HuH-7 (cell line): Measurements from ENCODE around the gene MLLT10.

Experiments
- DNase-seq: peaks from one replicate; pipeline ENCODE4 v3.0.0; 2011; ENCODE audit warnings: low spot score

Gene MLLT10

DNA sequence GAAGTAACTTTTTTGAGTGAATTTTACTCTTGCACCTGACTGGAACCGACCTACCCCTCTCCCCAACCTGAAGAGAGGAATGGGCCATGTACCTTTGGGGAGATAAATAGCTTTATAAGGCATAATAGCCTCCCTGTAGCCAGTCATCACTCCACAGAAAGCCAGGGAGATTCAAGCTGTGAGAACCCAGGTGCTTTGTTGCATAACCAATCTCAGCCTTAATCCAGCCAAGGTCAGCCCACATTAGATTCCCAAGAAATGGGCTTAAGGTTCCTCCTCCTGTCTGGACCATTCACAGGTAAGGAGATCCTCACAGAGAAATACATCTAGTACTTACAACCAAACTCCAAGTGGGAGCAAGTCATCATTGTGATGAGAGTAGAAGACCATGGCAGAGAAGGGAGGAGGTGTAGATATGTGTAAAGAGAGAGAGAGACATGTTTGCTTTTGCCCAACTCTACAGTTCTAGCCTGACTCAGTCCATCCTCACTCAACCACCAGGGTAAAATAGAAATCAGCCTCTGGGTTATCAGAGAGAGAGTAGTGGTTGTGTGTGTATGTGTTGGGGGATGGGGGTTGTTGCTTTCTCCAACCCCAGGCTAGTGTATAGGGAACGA, 32.2 kb upstream of the MLLT10 start:
- no peak for DNase-seq

GRCh38 chr10:21502348-21502740, 31.7 kb upstream of the MLLT10 start:
- DNase-seq: no peak

GRCh38 chr10:21503542-21503941, 30.5 kb upstream of the MLLT10 start:
- DNase-seq: no peak

DNA sequence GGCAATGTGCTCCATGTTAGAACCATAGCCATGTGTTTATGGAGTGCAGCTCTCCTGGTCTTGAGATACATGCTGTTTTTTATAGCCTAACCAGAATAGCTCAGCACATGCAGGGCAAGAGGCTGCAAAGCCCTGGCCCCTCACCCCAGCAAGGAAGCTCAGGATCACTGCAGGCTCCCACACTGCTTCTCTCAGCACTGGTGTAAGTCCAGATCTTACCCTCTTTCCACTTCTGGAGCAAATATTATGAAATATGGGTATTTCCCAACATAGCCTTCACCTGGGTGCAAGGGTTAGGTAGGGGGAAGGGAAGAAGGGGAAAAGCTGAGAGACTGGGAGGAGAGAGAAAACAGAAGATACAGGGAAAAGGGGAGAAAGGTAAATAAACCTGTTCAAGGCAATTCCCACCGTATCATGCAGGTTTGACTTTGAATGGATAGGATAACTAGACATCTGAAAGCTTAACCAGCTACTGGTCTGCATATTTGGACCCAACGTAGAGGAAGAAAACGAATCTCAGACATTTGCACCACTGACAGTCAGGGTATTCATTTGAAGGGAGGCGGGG, 28.2 kb upstream of the MLLT10 start:
- peak; percentile 96 for DNase-seq

DNA sequence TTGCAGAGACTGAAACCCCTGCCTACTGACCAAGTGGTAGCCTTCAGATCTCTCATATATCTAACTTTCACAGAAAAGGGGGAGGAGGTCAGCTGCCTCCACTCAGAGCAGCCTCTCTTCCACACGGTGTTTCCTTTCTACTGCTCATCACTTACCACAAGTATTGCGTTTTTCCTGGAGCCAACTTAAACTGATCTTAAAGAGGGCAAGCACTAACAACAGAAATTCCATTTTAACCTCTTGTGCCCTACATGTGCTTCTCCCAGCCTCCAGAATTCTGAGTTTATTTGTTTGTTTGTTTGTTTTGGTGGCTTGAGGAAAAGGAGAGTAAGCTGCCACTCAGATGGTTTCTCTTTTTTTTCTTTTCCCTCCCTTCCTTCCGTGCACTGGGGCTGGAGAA, 27.7 kb upstream of the MLLT10 start:
- no peak for DNase-seq

- no peak for DNase-seq
Measured at GRCh38 chr10:21507150-21507549, 26.9 kb upstream of the MLLT10 start.

- no peak for DNase-seq
Measured at GRCh38 chr10:21508706-21509331, 25.2 kb upstream of the MLLT10 start.

DNA sequence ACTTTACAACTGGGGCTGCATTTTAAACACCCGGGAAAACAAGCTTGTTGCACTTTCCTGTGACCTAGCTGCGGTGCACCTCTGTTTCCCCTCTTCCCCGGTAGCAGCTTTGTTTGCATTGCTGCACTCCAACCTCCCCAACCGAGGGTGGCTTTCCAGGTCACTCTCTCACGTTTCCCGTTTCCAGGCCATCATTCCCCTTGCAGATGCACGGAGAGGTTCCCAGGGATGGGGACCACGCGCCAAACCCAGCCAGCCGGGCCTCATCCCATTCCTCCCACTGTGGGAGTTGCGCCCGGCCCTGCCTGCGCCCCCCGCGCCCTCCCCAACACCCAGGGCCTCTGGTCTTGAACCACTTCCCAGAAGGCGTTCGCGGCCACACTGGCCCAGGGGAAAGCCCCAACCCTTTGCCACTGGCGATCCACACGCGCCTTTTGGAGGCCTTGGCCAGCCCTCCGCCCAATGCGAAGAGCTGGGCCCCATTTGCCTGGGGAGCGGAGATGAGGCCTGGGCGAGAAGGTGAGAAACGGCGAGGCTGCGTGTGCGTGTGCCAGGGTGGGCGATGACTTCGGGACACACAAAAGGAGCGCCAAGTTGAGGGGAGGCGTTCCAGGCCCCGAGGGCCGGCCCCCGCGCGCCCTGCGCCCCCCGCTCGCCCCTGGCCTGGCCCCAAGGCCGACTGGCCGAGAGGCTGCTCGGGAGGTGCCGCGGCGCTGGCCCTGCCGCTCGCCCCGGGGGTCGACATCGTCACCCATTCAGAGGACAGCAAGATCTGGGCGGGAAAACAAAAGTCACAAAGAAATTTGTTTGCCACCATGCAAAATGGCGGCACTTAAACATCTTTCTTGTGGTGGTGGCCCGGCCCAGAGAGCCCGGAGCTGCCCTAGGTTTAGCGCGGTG, 24.4 kb upstream of the MLLT10 start:
- DNase-seq: no peak

DNA sequence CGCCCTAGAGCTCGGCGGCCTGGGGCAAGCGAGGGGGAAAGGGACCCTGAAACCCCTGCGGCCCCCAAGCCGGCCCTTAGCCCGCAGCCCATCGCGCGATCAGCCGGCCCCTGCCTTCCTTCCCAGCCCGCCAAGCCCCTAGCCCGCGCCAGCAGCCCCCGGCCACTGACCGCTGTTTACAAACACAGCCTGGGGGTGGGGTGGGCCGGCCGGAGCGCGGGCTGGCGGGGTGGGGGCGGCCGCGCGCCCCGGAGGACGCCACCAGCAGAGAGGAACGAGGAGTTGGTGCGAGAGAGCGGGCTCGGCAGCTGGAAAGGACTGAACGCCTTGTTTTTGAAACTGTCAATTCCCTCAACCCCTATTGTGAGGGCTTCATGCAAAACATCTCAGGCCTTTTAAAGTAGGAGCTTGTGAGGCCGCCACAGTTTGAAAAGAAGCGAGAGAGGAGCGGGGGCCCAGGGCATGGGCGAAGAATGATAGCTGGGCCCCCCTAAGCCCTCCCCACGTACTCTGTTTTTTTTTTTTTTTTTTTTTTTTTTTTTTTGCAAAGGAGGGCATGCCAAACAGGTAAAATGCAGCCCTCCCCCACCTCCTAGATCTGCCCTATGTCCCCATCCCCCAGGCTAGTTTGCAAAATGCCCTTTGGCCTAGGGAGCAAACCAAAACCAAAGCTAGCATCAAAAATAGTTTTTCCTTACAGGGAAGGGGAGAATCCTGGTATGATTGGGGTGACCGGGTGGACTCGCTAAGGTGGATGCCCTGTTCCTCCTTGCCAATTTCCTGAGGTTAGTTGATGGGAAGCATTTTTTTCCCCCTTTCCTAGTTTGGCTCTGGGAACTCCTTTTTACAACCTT, 23.6 kb upstream of the MLLT10 start:
- no peak for DNase-seq

GRCh38 chr10:21511095-21511570, 22.9 kb upstream of the MLLT10 start:
- no peak for DNase-seq

- DNase-seq: no peak
Measured at GRCh38 chr10:21511946-21512572, 22.0 kb upstream of the MLLT10 start.

GRCh38 chr10:21512573-21513404, 21.2 kb upstream of the MLLT10 start:
- no peak for DNase-seq

DNA sequence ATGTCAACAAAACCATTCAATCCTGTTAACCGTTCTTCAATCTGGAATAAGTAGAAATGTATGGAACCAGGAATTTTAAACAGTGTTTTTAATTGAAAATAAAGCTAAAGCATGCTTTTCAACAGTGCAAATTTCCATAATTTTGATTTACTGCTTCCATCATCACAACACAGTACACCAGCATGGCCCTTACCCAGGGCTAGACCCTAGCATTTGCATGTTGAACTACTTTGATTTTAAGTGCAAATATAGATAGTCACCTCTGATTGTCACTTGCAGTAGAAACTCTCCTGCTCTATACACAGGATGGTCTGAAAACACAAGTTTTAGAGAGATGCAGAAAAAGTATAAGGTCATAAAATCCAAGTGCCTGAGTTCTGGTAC, 20.6 kb upstream of the MLLT10 start:
- DNase-seq: no peak

DNA sequence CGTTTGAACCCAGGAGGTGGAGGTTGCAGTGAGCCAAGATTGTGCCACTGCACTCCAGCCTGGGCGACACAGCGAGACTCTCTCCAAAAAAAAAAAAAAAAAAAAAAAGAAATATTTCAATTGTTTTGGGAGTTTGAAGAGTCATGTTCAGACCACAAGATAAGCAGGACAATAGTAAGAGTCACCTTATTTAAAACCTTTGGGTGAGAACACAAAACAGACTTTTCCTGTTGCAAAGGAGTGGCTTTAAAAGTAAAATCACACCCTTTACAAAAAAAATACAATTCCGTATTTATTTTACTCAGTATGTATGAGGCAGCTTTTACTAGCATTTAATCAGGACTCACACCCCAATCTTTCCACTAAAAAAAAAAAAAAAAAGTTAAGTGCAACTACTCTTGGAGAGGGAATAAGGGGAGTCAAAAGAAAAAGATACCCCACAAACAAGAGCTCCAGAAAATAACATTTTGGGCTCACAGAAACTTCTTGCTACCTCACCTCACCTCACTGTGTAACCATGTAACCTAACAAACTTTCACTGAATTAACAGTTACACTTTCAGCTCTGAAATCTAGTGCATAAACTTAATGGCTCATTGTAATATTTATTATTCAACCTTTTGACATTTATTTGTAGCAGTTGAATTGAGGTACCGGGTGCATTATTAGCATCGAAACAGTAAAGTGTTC, 19.8 kb upstream of the MLLT10 start:
- no peak for DNase-seq

- no peak for DNase-seq
Measured at GRCh38 chr10:21514818-21515351, 19.1 kb upstream of the MLLT10 start.

- DNase-seq: no peak
Measured at GRCh38 chr10:21515361-21516241, 18.4 kb upstream of the MLLT10 start.

DNA sequence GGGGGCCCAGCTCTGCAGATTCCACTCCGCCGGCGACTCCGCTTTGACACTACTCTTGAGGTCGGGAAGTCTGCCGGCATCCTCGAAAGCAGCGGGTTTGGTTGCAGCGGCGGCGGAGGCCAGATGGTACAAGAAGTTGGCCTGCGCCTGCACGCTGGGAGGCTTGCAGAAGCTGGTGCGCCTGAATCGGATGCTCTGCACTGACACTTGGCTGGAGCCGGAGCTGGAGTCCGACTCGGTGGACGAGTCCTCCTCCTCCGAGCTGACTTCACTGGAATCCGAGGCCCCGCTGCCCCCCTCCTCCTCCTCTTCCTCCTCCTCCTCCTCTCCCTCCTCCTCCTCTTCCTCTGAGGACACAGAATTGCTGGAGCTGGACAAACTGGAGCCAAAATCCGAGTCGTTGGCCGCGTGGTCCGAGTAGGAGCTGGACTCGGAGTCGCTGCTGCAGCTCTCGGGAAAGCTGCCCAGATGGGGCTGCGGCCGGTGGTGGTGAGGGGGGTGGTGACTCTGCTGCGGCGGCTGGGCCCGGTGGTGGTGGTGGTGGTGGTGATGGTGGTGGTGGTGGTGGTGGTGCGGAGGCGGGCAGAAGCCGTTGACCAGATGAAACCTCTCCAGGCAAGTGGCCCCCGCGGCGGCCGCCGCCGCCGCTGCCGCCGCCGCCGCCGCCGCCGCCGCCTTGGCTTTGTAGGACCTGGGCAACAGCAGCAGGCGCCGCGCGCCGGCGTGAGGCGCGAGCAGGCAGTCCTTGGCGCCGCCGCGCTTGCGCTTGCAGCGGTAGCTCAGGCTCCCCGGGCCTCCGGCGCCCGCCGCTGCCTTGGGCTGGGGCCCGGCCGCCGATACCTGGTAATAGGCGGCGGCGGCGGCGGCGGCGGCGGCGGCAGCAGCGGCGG, 17.5 kb upstream of the MLLT10 start:
- DNase-seq: peak; percentile 62
